NCI-H2107 treated with DMSO at 0.1 percent for 48 hours (cell line): Measurements from ENCODE around the gene FAM184A.

Experiments used
- DNase-seq: peaks from one replicate; lab custom pipeline; 2025; ENCODE audit not compliant: unreplicated experiment; lab: John Stamatoyannopoulos, UW

Gene FAM184A

DNA sequence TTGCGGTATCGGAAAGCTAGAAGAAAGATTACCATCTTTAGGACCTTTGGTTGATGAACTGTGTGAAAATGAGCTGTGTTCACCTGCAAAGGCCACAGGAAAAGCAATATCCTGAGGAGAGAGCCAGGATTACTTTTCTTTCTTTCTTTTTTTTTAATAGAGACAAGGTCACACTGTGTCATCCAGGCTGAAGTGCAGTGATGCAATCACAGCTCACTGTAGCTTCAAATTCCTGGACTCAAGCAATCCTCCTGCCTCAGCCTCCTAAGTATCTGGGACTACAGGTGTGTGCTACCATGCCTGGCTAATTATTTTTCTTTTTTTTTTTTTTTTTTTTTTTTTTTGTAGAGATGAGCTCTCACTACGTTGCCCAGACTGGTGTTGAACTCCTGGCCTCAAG, 17.2 kb downstream of the FAM184A start:
- no peak for DNase-seq

DNA sequence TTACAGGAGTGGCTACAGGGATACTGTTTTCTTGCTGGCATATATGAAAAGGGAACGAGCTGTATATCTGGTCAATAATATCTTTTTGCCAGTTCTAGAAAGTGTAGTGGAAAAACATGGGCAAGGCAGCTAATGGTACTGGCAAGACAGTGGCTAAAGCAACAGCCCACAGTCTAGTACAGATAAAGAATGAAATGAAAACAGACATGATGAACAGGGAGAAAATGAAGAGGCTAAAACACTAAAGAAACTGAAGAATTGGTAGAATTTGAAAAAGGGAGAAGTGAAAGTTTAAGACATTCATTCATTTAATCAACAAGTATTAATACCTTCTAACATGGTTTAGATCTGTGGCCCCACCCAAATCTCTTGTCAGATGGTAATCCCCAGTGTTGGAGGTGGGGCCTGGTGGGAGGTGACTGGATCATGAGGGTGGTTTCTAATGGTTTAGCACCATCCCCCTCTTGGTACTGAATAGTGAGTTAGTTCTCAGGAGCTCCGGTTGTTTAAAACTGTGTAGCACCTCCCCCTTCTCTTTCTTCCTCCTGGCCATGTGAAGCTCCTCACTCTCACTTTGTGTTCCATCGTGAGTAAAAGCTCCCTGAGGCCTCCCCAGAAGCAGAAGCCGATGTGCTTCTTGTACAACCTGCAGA, 18.1 kb downstream of the FAM184A start:
- no peak for DNase-seq

DNA sequence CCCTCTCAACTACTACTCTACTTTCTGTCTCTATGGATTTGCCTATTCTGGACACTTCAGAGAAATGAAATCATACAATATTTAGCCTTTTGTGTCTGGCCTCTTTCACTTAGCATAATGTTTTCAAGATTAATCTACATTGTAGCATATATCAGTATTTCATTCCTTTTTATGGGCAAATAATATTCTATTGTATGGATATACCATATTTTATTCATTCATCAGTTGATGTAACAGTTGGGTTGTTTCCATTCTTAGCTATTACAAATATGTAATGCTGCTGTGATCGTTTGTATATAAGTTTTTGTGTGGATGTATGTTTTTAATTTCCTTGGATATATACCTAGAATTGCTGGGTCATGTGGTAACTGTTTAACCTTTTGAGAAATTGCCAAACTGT, 23.4 kb downstream of the FAM184A start:
- no peak for DNase-seq

DNA sequence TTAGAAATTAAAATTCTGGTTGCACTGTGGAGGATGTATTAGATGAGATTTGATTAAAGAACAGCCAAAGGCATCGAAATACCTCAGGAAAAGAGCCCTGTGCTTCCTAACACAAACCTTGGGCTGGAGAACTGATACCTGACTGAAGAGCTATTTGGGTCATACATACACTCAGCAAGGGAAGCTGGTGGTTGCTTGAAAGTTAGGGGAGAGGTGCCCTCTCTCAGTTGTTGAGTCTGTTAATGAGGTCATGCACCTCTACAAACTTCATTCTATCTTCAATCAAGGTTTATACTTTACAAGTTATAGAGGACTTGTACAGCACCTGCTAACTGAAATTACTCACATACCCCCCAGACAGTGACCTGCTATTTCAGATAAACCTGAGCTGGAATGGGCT, 25.5 kb downstream of the FAM184A start:
- no peak for DNase-seq

DNA sequence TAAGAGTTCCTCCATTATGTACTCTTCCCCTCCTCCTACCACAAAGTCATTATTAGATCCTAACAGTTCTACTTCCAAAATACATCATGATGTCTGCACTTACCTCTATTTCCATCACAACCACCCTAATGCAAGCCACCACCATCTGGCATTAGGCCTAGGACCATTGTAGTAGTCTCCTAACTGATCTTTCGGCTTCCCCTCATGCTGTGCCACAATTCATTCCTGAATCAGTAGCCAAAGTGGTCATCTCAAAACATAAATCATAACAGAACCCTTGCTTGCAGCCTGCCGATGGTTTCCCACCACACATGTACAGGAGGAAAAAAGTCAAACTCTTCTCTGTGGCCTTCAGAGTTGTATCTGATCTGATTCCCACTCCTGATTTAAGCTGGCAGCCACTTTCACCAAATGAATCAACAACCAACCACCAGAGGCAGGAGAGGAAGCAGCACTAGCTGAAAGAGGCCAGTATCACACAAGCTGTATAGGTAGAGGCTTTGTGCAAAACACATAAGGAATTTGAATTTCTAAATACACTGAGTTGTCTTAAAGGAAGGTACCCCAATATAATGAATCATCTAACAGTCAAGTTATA, 26.1 kb downstream of the FAM184A start:
- no peak for DNase-seq

DNA sequence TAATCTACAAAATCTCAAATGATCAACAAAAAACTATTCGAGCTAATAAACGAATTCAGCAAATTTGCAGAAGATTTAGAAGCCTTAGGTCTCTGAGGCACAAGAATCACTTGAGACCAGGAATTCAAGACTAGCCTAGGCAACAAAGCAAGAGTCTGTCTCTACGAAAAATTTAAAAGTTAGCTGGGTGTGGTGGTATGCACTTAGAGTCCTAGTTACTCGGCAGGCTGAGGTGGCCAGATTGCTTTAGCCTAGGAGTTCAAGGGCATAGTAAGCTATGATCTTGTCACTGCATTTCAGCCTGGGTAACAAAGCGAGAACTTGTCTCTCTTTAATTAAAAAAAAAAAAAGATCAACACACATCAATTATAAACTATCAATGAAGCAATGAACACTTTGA, 34.2 kb downstream of the FAM184A start:
- no peak for DNase-seq

DNA sequence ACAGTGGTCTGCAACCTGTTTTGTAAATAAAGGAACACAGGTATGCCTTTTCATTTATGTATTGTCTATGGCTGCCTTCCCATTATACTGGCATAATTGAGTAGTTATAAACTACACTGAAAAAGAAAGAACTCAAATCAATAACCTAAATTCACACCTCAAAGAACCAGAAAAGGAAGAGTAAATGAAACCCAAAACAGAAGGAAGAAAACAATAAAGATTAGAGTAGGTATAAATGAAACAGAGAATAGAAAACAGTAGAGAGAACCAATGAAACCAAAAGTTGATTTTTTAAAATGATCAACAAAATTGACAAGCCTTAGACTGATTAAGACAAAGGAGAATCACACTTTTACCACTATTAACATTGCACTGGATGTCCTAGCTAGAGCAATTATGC, 34.7 kb downstream of the FAM184A start:
- DNase-seq, result no peak

DNA sequence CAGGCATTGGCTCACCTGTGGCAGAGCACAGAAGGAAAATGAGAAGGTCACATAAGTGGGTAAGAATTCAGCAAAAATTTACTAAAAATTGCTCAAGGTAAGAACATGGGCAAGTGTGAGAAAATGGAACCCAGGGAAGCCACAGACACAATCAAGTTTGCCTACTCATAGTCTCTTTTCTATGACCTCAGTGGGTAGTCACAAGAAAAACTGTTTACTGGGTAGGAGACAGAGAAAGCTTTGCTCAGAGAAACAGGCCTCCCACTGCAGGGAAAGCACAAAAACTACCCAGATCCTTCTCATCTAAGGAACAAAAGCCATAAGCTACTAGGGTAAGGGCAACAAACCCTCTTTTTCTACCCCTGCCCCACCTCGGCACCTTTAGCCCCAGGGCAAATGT, 35.2 kb downstream of the FAM184A start:
- no peak for DNase-seq

DNA sequence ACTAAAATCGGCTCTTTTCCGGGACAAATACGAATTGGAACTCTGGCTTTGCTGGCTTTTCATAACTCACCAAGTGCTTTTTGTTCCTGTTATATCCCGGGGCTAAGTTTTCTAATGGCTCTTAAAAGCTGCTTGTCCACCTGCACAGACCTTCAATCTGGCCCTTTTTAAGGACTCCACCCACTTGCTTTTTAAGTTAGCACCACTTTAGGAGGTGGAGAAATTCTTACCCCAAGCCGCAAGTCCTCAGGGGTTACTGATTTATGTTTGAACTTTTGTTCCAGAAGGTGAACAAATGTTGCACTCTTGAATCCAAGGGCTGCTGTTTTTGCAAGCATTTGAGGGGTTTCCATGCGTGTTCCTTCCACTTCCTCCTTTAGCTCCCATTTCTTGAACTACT, 37.8 kb downstream of the FAM184A start:
- DNase-seq, result no peak

DNA sequence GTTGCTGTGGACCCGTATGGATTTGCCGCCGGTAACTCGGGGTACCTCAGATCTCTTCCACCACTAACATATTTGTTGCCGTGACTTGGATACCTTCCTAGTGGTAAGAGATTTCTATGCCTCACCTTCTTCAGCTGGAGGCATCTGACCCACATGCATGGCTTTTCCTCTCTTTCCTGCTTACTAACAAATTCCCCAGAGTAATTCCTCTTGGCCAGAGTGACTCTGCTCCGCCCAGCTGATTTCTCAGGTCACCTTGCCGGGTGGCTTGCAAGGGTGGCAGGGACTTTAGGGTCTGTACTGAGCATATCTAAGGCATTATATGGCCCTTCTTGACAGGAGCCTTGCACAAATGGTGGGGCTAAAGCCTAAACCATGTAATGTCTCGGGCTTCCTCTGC, 38.2 kb downstream of the FAM184A start:
- no peak for DNase-seq

DNA sequence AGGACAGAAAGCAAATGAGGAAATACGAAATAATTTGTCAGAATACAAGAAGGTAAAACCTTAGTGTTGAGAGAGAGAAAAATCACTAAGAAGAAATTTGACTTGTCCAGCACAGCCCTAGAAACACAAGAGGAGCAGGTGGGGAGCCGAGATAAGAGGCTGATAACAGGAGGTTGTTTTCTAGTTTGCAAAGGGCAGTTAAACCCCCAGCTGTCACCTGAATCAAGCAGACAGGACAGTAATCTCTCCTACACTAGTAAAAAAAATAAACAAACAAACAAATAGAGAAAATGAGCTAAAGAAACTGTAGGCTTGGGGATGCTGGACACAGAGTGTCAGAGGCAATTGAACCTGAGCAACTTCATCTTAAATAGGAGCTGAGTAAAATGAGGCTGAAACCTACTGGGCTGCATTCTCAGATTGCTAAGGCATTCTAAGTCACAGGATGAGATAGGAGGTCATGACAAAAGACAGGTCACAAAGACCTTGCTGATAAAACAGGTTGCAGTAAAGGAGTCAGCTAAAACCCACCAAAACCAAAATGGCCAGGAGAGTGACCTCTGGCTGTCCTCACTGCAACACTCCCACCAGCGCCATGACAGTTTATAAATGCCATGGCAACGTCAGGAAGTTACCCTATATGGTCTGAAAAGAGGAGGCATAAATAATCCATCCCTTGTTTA, 40.4 kb downstream of the FAM184A start:
- no peak for DNase-seq

DNA sequence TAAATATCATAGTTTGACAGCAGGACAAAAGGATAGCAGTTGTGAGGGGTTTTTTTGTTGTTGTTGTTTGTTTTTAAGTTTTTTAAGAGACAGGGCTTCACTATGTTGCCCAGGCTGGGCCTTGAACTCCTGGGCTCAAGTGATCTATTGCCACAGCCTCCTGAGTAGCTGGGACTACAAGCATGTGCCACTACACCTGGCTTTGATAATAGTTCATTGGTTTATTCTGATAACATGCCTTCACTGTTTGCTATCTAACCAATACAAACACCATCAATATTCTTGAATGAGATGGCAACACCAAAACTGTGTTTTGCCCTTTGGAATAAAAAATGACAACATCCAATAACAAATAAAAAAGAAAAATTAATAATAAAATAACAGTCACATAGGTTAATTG, 41.2 kb downstream of the FAM184A start:
- no peak for DNase-seq

DNA sequence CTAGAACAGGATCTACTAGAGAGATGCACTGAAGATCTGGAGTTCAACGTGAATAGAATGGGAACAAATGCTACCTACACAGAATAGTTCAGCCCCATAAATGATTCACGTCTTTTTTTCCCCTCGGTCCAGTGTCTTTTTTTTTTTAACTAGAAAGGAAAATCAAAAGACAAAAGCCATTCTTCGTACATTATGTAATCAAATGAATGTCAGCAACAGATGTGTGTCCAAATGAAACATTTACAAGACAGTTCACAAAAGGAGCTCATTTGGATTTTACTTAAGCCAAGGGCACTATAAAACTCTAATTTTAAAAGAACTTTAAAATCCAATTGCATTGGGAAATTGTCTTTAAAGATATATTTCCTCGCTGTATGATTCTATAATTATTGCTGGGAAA, 42.4 kb downstream of the FAM184A start:
- no peak for DNase-seq

DNA sequence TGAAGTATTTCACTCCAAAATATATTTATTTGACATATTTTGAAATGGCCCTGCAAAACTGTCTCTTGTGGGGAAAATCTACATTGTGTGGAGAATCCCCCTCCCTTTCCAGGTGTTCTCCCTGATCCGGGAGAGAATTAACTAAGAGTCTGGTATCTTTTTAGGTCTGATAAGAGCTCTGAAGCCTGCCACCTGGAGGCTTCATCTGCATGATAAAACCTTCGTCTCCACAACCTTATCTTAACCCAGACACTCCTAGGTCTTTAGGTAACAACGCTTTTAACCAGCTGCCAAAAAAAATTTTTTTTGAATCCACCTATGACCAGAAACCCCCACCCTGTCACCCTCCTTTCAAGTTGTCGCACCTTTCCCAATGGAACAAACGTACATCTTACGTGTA, 43.0 kb downstream of the FAM184A start:
- DNase-seq, result no peak

DNA sequence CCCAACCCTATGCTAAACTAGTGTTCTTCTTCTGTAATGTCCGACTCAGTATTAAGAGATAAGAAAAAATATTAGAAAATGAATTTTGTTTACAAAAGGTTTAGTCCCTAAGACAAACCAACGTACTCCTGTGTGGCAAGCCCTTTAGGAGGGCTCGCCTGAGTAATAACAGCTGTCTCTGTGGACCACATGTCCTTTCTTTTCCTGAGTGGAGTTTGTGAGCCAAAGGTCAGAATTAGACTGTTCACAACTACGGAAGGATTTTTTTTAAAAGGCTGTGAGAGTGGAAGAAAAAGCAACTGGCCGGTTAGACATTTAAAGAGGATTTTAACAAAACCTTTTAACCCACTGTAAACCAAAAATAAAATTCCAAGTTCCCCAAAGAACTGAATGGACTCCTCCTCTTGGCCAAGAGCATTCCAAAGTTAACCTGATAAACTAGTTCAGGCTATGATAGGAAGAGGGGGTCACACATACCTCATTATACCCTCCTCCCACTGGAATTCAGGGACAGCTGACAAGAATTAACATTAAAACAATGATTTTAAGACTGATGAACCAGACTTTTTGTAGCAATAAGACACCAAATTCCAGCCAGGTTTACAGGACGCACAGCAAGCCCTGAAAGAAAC, 43.5 kb downstream of the FAM184A start:
- no peak for DNase-seq

DNA sequence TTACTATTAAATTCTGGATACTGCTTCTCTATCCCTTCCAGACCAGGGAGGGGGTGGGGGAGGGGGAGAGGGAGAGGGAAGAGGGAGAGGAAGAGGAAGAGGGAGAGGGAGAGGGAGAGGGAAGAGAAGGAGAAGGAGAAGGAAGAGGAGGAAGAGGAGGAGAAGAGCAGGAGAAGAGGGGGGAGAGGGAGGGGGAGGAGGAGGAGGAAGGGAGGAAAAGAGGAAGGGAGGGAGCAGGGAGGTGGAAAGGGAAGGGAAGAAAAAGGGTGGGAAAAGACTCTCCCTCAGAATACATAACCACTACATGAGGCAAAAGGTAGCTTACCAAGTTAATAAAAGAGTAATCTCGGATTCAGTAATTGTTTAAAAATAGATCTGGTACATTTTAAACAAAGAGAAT, 46.0 kb downstream of the FAM184A start:
- no peak for DNase-seq

DNA sequence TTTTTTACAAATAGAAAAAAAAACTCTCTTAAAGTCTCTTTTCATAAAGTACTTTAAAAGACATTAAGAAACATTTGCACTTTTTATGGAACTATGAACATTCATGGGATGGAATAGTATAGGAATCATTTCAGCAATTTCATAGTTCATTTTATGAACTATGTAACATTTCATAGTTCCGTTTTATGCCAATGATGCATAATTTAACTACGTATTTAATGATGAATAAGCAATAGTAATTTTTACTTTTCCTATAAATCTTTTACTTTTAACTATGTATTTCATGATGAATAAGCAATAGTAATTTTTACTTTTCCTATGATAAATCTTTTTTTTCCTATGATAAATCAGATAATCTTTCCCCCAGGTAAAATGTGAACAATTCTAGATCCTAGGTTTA, 47.7 kb downstream of the FAM184A start:
- DNase-seq, result no peak

DNA sequence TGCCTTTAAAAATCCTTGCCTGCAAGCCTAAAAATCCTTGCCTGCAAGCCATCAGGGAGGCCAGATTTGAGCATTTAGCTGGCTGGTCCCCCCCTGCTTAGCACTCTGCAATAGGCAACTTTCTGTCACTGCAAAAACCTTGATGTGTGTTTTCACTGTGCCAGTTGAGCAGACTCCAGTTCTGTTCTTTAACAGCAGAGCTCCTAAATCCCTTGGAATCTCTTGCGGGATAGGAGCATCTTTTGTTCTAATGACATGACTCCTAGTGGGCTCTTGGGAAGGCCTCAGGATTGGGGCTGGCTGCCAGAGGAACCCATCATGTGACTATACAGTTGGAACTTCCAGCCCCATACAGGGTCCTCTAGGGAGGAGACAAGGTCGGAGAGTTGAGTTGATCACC, 50.4 kb downstream of the FAM184A start:
- no peak for DNase-seq

DNA sequence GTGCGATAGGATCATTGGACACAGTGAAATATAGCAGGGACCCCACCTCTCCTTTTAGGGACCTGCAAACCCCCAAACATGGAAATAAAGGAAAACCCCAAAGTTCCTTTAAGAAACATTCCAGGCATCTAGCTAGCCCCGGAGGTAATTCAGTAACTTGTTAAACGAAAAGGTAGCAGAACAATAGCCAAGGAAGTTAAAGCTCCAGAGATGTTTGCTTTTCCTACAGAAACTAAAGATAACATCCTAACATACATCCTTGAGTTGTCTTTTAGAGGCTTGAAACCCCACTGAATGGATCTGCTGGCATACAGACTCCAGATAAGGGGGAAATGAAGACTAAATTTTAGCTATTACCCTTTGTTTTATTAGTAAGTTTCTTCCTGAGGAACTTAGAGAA, 51.0 kb downstream of the FAM184A start:
- DNase-seq, result no peak

DNA sequence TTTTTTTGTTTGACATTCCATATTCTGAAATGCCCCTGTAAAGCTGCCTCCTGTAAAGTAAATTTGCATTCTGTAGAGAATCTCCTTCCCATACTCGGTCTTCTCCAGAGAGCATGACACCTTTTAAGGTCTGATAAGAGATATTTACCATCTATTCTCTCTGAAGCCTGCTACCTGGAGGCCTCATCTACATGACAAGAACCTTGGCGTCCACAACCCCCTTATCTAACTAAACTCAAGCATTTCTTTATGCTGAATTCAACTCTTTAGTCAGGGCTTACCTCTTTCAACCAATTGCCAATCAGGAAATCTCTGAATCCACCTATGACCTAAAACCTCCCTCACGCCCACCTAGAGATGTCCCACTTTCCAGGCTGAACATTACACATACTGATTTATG, 51.6 kb downstream of the FAM184A start:
- no peak for DNase-seq

DNA sequence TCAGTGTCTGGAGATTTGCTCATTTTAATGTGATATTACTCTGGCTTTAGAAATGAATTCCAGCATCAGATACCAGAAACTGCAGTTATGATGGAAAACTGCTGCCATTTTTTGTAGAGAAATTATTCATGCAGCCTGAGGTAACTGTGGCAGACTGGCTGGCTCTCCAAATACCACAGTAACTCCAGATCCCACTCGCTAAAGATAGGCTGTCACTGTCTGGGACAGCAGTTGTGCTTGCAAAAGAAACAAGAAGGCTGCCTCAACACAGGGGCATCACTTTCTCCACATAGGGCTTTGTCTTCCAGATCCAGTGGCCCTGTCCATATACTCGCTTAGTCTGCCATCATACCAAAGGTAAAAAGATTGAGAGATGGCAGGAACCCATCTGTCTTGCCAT, 52.7 kb downstream of the FAM184A start:
- DNase-seq, result no peak

DNA sequence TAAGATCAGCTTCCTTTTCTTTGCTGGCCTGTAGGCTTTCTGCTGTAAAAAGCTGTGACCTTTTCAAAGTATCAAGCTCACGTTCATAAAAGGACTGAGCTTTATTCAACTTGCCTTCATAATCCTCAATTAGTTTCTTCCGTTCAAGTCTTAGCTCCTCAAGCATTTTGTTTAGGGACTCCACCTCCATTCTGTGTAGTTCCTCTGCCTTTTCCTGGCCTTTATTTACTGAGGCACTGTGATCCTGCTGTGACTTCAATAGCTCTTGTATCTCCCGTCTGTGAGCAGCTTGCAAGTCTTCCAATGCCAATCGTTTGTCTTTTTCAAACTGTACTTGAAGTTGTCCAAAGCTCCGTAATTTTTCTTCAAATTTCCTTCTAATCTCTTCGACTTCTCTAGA, 54.4 kb downstream of the FAM184A start:
- no peak for DNase-seq
